Activated CD4-positive, alpha-beta T cell treated with anti-CD3 and anti-CD28 coated beads, Interleukin-2, amount 50 U/mL, for 1 hour (primary cell): ENCODE data around the gene MTARC2.

ENCODE experiments used
- DNase-seq: peaks from one replicate; pipeline ENCODE4 v3.0.0-alpha.2; 2020

The MTARC2 gene

DNA sequence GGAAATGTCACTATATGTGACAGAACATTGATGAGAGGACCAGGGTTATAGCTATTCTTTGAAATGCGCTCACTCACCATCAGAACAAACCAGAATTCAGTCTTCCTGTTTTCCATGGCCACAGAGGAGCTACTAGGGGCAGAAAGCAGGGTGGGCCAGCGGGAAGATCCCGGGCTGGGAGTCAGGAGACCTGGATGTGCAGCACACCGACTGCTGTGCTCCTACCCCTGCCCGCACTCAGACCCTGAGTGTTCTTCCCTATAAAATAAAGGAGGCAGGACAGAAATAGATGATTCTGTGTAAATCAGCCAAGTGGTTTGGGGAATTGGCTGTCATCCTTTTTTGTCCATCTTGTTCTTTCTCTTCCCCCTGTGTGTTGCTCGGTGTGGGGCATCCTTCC lies 59.6 kb downstream of the MTARC2 start:
- no peak for DNase-seq

DNA sequence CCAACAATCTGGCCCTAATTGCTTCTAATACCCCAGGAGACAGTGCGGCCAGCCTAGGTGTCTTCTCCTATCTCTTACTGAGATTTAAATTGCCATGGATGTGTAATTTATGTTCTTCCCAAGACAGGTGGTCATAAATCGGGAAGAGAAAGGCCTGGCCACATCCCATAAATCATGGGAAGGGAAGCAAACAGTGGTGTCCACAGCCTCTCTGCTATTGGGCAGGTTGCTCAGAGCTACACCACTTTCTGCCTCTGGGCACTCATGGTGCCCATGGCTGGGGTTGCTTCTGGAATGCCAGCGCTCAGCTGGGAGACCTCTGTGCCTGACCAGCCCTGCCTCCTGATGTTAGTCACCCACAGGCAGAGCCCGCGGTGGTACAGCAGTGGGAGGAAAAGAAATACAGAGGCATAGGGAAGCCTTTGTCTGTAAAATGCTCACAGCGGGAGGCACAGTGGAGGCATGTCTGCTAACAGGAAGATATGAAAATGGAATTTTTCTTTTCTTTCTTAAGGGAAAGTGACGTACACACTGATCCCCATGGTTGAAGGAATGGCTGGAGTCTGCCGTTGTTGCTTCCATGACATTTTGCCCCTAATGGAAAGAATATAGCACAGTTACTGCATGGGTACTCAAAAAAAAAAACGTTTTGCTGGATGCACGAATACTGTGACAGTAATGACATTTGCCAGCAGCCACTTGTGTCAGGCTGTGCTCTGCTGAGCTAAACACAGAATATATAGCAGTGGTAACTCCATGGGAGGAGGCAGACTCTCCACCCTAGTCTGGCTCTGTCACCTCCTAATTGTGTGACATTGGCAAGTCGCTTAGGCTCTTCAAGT lies 60.4 kb downstream of the MTARC2 start:
- DNase-seq, result no peak

DNA sequence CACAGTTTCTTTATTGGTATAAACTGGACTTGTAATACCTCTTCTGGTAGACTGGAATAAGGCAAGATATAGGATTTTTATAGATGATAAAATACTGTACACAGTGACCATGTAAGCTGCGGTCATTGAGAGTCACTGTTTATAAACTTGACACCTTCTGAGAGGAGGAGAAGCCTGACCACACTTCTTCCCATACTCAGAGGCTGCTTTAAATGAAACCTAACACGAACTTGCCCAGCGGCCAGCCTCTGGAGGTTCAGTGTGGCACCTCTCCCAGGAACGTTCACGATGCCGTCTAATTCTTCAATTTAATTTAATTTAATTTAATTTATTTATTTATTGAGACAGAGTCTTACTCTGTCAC lies 61.0 kb downstream of the MTARC2 start:
- no peak for DNase-seq

DNA sequence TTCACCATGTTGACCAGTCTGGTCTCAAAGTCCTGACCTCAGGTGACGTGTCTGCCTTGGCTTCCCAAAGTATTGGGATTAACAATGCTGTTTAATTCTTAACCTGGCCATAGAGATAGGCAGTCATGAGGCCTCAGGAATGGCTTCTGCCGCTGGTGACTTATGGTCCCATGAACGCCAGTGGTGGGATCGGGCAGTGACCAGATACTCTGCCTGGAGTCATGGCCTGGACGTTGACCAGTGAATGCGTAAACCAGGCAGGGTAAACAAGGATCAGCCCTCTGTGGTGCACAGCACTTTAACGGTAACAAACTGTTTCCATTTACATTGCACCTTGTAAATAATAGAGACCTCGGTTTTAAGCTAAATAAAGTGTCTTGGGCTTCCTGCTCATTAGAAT lies 61.6 kb downstream of the MTARC2 start:
- no peak for DNase-seq

DNA sequence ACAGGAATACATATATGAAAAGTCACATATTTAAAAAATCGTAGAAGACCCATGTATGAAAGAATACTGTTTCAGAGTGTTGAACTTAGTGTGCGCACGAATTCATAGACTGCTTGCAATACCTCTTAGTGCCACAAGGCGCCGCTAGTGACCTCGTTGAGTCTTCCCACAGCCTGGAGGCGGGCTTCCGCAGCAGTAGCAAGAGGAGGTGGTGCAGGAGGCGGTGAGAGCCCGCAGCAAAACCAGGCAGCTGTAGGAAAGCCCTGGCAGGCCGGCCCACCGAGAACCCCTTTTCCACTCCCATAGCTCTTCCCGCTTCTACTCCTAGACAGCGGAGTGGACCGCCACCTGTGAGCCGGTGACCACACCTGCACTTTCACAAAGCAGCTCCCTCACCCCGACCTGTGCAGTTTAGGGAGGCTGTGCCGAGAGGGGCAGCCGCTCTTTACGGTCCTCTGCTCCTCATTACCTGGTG lies 62.1 kb downstream of the MTARC2 start:
- peak; percentile 61 for DNase-seq

DNA sequence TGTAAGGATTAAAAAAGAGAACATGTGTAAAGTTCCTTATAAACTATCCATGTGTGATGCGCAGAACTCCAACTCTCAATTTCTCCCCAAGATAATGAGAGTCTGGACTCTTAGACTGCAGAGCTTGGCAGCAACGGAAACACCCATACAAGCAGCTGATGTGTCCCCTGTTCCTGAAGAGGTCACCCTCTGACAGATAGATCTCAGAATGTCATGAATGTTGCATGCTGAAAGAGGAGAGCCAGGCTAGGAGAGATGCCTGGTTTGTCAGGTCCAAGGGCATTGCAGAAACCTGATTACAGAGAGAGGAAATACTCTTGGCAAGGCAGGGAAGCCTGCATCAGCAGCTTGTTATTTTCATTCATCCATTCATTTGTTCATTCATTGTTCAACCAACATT lies 62.8 kb downstream of the MTARC2 start:
- DNase-seq, result no peak

DNA sequence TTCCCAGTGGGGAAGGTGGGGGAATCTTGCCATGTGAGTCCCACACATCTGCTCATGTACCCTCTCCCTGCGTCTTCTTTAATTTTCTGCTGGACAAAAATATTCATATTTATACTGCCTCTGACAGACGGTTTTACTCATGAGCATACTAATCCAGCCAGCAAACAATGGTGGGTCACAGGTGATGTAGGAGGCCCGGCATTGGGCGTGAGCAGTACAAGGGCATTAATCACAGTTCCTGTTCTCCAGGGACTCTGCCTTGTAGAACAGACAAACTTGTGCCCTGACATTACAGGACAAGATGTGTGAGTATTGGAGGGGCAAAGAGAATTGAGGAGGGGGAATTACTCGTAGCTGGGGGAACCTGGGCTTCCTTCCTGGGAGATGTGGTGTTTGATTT lies 63.6 kb downstream of the MTARC2 start:
- DNase-seq, result no peak

DNA sequence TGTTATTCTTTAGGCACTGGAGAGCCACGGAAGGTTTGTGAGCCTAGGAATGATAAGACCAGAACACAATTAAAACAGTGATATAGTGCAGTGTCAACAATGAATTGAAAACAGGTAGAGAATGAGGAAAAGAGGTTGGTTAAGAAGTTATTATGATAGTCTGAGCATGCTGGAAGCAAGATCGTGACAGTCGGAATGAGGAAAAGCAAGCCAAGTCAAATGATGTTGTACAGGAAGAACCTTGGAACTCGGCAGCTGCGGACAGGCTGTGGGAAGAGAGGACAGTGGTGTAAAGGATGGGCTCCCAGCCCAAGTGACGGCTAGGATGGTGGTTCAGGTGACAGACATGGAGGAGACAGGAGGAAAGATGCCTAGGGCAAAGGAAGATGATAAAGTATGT lies 64.2 kb downstream of the MTARC2 start:
- no peak for DNase-seq

DNA sequence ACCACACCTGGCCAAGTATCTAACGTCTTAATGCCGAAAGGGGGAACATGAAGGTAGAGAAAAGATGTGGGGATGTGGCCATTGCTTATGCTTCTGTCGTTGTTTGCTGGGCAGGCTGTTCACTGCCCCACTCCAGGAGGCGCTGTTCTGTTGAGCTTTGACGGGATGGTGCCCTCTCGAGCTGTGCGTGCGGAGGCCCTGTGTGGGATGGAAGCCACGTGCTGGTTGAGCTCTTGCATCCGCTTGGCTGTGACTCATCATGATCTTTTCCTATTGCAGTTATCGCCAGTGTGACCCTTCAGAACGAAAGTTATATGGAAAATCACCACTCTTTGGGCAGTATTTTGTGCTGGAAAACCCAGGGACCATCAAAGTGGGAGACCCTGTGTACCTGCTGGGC lies 64.9 kb downstream of the MTARC2 start:
- no peak for DNase-seq

DNA sequence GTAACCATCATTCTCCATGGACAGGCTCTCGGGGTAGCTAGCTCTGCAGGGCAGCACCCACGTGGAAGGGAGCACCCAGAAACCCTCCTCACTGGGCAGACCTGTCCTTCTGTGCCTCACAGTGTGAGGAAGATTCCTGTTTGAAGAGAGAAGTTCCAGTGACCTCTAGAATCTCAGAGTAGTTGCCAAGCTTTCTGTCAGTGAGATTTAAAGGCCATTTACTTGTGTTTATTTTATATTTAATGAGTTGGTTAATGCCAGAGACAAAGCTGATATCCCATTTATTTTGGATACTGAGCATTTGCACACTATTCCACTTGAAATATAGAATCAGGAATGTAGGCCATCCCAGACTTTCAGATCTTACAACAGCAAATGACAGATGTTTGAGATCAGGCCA lies 67.3 kb downstream of the MTARC2 start:
- DNase-seq, result no peak

DNA sequence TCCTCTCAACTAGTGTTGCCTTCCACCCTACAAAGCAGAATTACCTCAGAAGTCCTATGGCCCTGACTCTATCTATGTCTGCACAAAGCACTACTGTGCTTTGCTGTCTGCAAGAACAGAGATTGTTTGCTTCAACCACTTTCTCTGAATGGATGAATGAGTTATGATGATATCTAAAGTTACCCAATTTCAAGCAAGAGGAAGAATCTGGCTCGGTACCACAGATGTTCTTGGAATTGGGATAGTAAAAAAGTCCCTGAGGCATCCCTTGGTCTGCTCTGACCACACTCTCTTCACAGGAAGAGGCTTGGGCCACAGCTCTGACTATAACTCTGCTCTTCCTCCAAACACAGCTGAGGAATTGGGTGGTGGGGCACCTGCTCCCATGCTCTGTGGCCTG lies 69.8 kb downstream of the MTARC2 start:
- no peak for DNase-seq

DNA sequence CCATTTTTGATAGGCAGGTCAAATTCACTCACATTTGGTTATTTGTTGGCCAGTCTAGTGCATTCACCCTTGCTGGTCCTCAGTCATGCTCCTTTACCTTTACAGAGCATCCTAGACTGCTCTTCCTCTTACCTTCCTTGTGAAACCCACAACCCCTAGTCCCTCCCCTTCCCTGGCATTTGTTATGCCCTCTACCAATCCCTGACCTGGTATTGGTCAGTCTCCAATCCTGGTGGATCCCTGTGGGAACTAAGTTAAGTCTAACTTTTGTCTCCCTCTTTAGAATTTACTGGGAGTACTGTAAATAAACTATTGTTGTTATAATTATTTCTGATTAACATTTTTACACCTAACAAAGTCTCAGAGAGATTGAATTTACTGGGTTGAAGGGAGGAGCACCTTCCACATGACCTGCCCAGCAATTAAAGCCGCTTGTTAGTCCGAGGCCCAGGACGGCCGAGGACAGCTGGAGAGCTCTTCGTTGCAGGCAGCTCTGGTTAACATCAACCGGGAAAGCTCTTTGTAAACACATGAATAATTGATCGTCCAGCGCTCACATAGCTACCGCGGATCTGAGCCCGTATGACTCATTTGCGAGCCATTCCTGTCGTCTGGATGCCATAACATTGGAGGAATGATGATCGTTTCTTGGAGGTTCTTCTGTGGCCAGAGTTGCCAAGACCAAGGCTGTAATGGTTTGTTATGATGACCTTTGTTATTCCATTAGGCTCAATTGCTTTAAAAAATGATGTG lies 70.5 kb downstream of the MTARC2 start:
- DNase-seq, result no peak

DNA sequence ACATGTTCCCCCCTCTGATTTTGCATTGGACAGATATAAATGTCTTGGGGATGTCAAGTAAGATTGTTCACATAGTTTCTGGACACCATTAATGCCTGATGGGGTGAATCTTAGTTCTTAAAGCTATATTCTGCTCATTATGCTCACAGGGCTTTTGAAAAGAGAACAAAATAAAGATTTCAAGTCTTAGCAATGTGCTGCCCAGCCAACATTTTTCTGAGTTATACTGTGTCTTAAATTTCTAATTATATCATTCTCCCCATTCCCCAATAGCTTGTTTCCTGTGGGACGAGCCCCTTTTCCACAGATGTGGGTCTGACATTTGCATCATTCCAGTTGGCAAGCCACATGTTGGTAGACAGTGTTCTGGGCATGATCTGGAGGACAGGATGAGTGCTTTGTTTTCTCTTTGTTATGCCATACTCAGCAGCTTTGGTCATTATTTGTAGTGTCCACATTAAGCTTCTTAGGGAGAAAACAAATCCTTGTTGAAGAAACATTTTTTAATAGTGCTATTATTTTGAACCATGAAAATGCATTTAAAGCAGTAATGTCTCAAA lies 71.4 kb downstream of the MTARC2 start:
- DNase-seq, result no peak

DNA sequence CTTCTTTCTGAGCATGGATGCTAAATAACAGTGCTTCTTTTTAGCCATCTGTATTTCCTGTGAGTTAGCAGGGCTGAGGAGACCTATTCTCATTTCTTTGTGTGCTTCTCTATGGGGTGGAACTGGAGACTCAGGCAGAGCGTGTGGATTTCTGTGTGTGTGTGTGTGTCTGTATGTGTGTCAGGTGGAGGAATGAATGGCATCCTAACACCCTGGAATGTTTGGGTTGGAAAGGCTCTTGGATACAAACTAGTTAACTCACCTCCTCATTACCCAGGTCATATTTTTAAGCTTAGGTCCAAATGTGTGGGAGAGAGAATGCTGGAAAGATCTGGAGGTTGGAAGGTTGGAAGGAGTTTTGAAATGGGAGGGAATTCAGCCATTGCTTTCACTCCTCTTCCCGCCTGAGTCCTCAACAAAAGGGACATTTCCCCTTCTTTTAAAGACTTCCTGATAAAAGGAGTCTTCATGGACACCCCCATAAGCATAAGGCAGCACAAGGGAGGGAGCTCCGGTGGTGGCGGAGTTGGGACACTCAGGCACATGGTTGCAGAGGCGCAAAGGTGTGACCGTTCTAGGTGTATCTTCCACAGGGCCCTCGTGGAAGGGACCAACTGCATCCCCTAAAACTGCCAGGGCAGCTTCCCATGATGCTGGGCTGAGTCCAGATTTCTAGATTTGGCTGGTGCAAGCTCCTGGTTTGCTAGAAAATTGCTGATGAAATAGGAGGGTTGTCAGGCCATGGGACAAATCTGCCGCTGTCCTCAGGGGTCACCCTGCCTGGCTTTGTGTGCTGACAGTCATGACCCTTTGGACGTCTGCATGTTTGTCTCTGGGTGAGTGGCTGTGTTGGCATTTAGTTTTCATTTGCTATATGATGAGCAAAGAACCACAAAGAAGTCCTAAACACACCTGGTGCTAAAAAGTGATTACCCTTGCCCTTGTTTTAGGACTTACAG lies 76.2 kb downstream of the MTARC2 start:
- no peak for DNase-seq

DNA sequence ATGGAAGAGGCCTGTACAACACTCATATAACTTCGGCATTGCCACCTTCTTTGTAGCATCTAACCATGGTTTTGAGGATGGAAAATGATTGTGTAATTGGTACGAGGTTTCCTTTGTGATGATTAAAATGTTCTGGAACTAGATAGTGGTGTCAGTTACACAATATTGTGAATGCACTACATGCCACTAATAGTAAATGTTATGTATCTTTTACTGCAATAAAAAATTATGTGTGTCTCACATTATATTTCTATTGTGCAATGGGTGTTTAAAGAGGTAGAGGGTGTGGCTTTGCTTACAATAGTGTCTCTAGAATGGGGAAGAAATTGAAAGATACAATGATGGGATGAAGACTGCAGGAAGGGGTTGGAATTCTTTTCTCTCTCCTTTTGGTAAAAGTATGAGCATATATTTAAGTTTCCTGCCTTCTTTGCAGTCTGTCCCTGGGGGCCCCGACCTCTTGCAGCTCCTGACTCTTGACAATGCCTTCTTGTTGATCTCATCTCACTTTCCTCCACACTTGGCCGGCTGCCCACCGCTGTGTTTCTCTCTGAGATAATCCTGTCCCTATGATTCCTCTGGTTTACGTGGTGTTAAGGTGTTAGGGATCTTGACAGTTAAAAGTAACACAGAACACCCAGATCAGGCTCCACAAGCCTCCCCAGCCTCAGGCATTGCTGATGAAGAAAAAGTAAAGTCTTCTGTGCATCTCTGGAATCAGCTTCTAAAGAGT lies 77.9 kb downstream of the MTARC2 start:
- no peak for DNase-seq

DNA sequence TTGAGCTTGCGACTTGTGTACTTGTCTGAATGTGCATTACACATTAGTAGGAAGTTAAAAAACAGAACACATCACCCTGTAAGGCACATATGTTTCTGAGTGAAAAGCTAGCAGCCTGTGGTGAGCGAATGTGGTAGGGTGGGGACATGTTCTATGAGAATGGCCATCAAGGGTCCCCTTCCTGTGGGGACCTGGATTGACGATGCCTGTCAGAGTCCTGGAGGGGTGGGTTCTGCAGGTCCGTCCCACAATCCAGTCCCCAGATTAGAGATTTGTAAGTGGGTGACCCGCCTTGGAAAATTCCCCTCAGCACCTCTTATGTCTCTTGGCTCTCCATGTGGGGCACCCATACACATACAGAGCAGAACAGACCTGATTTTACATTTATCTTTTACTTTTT lies 78.6 kb downstream of the MTARC2 start:
- DNase-seq, result no peak

DNA sequence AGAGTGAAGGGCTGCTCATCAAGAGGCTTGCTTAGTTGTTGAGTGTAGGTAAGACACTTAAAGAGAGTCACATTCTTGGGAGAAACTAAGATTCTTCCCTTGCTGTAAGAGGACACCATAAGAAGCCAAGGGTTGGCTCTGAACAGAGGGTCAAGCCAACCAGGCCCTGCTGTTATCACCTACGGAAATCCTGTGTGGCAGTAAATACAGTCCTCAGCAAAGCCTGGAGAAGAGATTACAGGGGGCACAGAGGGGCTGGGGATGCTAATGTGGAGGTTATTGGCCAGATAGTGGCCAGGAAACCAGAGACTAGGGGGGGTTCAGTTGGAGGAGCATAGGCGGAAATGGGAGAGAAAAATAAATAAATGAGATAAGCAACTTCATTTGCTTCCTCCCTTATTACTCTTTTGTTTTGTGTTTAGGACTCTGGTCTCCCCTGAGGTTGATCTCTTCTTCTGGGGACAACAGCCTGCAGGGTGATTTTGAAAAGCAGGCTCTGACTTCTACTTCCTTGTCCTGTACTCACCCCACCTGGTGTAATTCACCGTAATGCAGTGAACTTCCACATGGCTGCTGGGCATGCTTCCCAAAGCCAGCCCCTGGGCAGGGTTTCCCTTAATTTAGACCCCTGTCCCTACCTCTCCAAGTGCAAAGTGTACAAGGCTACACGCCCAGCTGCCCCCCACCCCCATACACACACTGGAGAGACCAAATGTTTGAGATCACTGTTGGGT lies 79.5 kb downstream of the MTARC2 start:
- no peak for DNase-seq

DNA sequence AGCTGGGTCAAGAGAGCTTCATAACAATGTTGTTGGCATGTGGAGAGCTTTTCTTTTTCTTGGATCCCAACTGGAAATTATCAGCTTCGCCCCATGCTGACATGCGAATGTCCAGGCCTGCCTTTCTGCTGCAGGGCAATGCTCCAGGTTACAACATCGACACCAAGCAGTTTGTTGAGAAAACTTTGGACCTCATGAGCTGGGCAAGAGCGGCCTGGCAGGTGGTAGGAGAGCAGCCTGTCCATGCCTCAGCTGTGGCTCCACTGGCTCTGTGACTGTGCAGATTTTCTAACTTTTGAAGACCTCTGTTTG lies 80.0 kb downstream of the MTARC2 start:
- DNase-seq, result no peak

DNA sequence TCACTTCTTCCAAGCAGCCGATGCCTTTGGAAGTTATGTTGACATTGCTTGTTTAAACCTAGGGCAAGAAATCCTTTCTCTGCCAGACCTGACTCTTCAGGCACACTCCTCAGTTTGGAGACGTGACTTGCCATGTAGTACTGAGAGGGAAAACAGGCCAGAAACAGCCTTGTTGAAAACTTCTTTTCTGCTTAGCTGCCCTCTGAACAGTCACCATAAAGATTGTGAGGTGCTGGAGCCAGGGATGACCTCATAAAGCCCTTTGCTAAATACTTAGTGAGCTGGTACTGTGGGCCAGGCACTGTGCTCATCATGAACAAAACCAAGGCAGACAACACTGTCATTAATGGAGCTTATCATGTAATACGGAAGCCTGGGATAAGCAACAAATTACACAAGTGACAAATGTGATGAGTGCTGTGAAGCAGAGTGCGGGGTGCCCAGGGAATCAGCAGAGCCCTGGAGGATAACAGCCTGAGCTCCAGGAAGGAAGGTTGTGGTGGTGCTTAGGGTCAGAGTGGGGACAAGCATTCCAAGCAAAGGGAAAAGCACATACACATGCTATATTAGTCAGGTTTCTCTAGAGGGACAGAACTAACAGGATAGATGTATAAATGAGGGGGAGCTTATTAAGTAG lies 80.9 kb downstream of the MTARC2 start:
- no peak for DNase-seq

DNA sequence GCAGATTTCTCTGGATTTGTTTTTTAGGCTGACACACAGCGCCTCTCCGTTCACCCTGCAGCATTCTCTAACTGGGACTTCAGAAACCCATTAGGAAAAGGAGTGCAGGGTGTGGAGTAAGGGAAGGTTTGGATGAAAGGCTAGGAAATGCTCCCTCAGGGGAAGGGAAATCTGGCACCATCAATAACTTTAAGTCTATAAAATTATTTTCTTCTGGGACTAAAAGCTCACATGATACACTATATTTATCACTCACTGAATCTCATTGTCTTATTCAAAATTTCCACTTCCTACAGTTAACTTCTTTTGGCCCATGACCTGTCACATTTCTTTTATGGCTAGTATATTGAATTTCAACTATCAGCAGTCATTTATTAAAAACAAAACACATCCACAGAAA lies 85.3 kb downstream of the MTARC2 start:
- DNase-seq, result no peak
